IMR-90 (cell line): Measurements from ENCODE around the gene EMSY. TPM values are rescaled to one million over a fixed set of nuclear protein-coding genes. Genes with fewer than 3 reads are reported as not detected.

Experiments used
- ATAC-seq: fragments of 200-7000 bp; cut with Tn5 transposase; 2 replicates; pipeline ENCODE4 v1.9.1; 2020; ENCODE audit warnings: low read depth, mild to moderate bottlenecking, moderate library complexity
- BruUV-seq: library from RNA; stranded (reverse); fragments of 400-500 nt; replicated peaks from 2 replicates; lab custom pipeline; 2021; lab: Mats Ljungman, UMichigan
- CTCF ChIA-PET: fragments of 300-600 bp; formaldehyde crosslinking; extraction: SDS; loops from one replicate; lab custom pipeline; 2021; ENCODE audit warnings: antibody characterized with exemption; lab: Yijun Ruan, JAX
- POLR2A ChIA-PET: fragments of 300-600 bp; sonication (Branson Sonifier 250); formaldehyde crosslinking; loops from one replicate; lab custom pipeline; 2022; ENCODE audit warnings: antibody characterized with exemption; ENCODE audit not compliant: unreplicated experiment; lab: Charles Lee
- DNase-seq: peaks from one replicate; pipeline ENCODE4 v3.0.0; 2013
- H2AFZ ChIP-seq: replicated peaks from 2 replicates; pipeline ENCODE3; 2013; ENCODE audit warnings: low read length, mild to moderate bottlenecking; ENCODE audit not compliant: poor library complexity
- H2AK5ac ChIP-seq: 2 replicates; pipeline ENCODE4 v1.6.1; 2013; ENCODE audit warnings: low read depth, low read length, inconsistent platforms
- H2AK9ac ChIP-seq: replicated peaks from 2 replicates; pipeline ENCODE3; 2013; ENCODE audit warnings: mild to moderate bottlenecking, low read depth, low read length, moderate library complexity; ENCODE audit not compliant: poor library complexity
- H2BK120ac ChIP-seq: 2 replicates; pipeline ENCODE4 v1.6.1; 2013; ENCODE audit warnings: low read depth, low read length, inconsistent platforms
- H2BK15ac ChIP-seq: 3 replicates; pipeline ENCODE4 v1.6.1; 2013; ENCODE audit warnings: low read depth, low read length, inconsistent platforms
- H2BK20ac ChIP-seq: 2 replicates; pipeline ENCODE4 v1.6.1; 2013; ENCODE audit warnings: low read depth, mild to moderate bottlenecking, inconsistent platforms, low read length, moderate library complexity
- H2BK5ac ChIP-seq: 2 replicates; pipeline ENCODE4 v1.6.1; 2013; ENCODE audit warnings: mild to moderate bottlenecking, low read depth, low read length, inconsistent platforms; ENCODE audit not compliant: poor library complexity, severe bottlenecking
- H3K14ac ChIP-seq: replicated peaks from 2 replicates; pipeline ENCODE4 v1.6.1; 2013; ENCODE audit warnings: low read depth, low read length, inconsistent platforms
- H3K18ac ChIP-seq: 2 replicates; pipeline ENCODE4 v1.6.1; 2013; ENCODE audit warnings: low read depth, low read length, control low read depth
- H3K23ac ChIP-seq: 2 replicates; pipeline ENCODE4 v1.6.1; 2013; ENCODE audit warnings: low read depth, low read length, inconsistent platforms
- H3K27ac ChIP-seq: 2 replicates; pipeline ENCODE4 v1.5.1; 2013; ENCODE audit warnings: mild to moderate bottlenecking, control low read depth, low read length; ENCODE audit not compliant: insufficient read depth
- H3K27me3 ChIP-seq: 2 replicates; pipeline ENCODE4 v1.6.1; 2013; ENCODE audit warnings: low read length; ENCODE audit not compliant: control insufficient read depth, insufficient read depth
- H3K36me3 ChIP-seq: 2 replicates; pipeline ENCODE4 v1.6.1; 2013; ENCODE audit warnings: low read length, mixed read lengths; ENCODE audit not compliant: control insufficient read depth, insufficient read depth
- H3K4ac ChIP-seq: 2 replicates; pipeline ENCODE4 v1.6.1; 2013; ENCODE audit warnings: low read depth, low read length, inconsistent platforms
- H3K4me1 ChIP-seq: 2 replicates; pipeline ENCODE4 v1.6.1; 2013; ENCODE audit warnings: low read length, mixed read lengths; ENCODE audit not compliant: control insufficient read depth, insufficient read depth
- H3K4me2 ChIP-seq: 2 replicates; pipeline ENCODE4 v1.6.1; 2013; ENCODE audit warnings: low read depth, mild to moderate bottlenecking, control low read depth, low read length, moderate library complexity
- H3K4me3 ChIP-seq: 2 replicates; pipeline ENCODE4 v1.5.1; 2013; ENCODE audit warnings: low read depth, mild to moderate bottlenecking, control low read depth, low read length, moderate library complexity; ENCODE audit not compliant: insufficient read depth
- H3K56ac ChIP-seq: 2 replicates; pipeline ENCODE4 v1.6.1; 2013; ENCODE audit warnings: low read length, inconsistent platforms; ENCODE audit not compliant: insufficient read depth; ENCODE audit errors: extremely low read depth
- H3K79me1 ChIP-seq, 2 experiments: 2 replicates each; pipeline ENCODE4 v1.6.1; 2013; ENCODE audit warnings: low read length in 2 of 2, inconsistent platforms in 1 of 2, low read depth in 1 of 2
- H3K9ac ChIP-seq: 2 replicates; pipeline ENCODE4 v1.6.1; 2013; ENCODE audit warnings: low read depth, low read length, control low read depth
- H3K9me1 ChIP-seq: 2 replicates; pipeline ENCODE4 v1.6.1; 2013; ENCODE audit warnings: low read length, inconsistent platforms; ENCODE audit not compliant: insufficient read depth
- H3K9me3 ChIP-seq: 2 replicates; pipeline ENCODE4 v1.6.1; 2013; ENCODE audit warnings: low read length; ENCODE audit not compliant: control insufficient read depth, insufficient read depth
- H4K20me1 ChIP-seq: 2 replicates; pipeline ENCODE4 v1.6.1; 2013; ENCODE audit warnings: low read length, inconsistent platforms; ENCODE audit not compliant: insufficient read depth
- H4K5ac ChIP-seq: 2 replicates; pipeline ENCODE4 v1.6.1; 2013; ENCODE audit warnings: mild to moderate bottlenecking, low read depth, low read length, control low read depth
- H4K8ac ChIP-seq, 2 experiments: 2 replicates each; pipeline ENCODE4 v1.6.1; 2013; ENCODE audit warnings: low read depth in 2 of 2, low read length in 2 of 2, control low read depth in 1 of 2, inconsistent platforms in 1 of 2
- H4K91ac ChIP-seq: 2 replicates; pipeline ENCODE4 v1.6.1; 2013; ENCODE audit warnings: low read depth, low read length, inconsistent platforms; ENCODE audit not compliant: insufficient read depth
- CHD1 ChIP-seq: IDR thresholded peaks from 2 replicates; pipeline ENCODE4 v1.6.1; 2012; ENCODE audit warnings: low read depth, low read length, improper control_type of control experiment
- FOS ChIP-seq: fragments of 150-350 bp; IDR thresholded peaks from 2 replicates; pipeline ENCODE4 v1.6.1; 2016; ENCODE audit warnings: low read depth, low read length
- MXI1 ChIP-seq: IDR thresholded peaks from 2 replicates; pipeline ENCODE4 v1.6.1; 2012; ENCODE audit warnings: low read depth, mild to moderate bottlenecking, low read length, moderate library complexity, borderline replicate concordance
- NFE2L2 ChIP-seq: fragments of 150-350 bp; IDR thresholded peaks from 2 replicates; pipeline ENCODE4 v1.6.1; 2016; ENCODE audit warnings: low read depth, mild to moderate bottlenecking, low read length
- POLR2A ChIP-seq: IDR thresholded peaks from 2 replicates; pipeline ENCODE4 v1.6.1; 2012; ENCODE audit warnings: mild to moderate bottlenecking, low read depth, low read length
- RAD21 ChIP-seq: IDR thresholded peaks from 2 replicates; pipeline ENCODE4 v1.6.1; 2012; ENCODE audit warnings: low read length, improper control_type of control experiment
- SMC3 ChIP-seq: fragments of 150-350 bp; IDR thresholded peaks from 2 replicates; pipeline ENCODE4 v1.6.1; 2016; ENCODE audit warnings: low read depth, mild to moderate bottlenecking, antibody characterized with exemption, low read length, moderate library complexity
- USF2 ChIP-seq: fragments of 150-350 bp; IDR thresholded peaks from 2 replicates; pipeline ENCODE4 v1.6.1; 2017; ENCODE audit warnings: mild to moderate bottlenecking, antibody characterized with exemption, low read length, low read depth
- WGBS, 2 experiments: methylation state at CpG; one replicate each; pipeline versions ENCODE4 v1.1.5 to v1.1.7; 2013; ENCODE audit warnings: missing lambda C conversion rate in 2 of 2; ENCODE audit not compliant: insufficient read length in 1 of 2; ENCODE audit errors: extremely low coverage in 2 of 2; 5-methylcytosine and 5-hydroxymethylcytosine counted together
- dilution Hi-C: fragments of 300-500 bp; cut with HindIII; formaldehyde crosslinking; loops from one replicate; pipeline ENCODE4 v1.14.3; 2018; ENCODE audit warnings: low sequenced_read_pairs; ENCODE audit not compliant: unreplicated experiment
- in situ Hi-C: fragments of 300-500 bp; cut with MboI; formaldehyde crosslinking; loops from 3 replicates; pipeline ENCODE4 v1.14.3; 2019; ENCODE audit warnings: low sequenced_read_pairs, inconsistent platforms, mixed read lengths
- intact Hi-C: fragments of 100-400 bp; cut with micrococcal nuclease; formaldehyde crosslinking; loops from 2 replicates; pipeline ENCODE4 v1.10.0; 2022
- polyA plus RNA-seq, 3 experiments: library from polyadenylated mRNA; depleted of rRNA; stranded (reverse); fragments of >200 nt; gene quantifications; 2 replicates each; pipeline ENCODE4 v1.2.3, GENCODE V29; 2012; ENCODE audit warnings: low replicate concordance in 1 of 3
- total RNA-seq: library from RNA; depleted of rRNA; stranded (reverse); fragments of >200 nt; gene quantifications from 2 replicates; pipeline ENCODE4 v1.2.3, GENCODE V29; 2012
- TF ChIP-seq, protein P1 (sequence below): conservative IDR thresholded peaks from 2 replicates; pipeline ENCODE4 v1.5.1; 2012; ENCODE audit warnings: mild to moderate bottlenecking, low read depth, low read length, improper control_type of control experiment

EMSY gene
- total and polyA plus RNA-seq, 2 of the 4 experiments (the other 2 are of a cell fraction), result 14.1 to 22.0 TPM

DNA sequence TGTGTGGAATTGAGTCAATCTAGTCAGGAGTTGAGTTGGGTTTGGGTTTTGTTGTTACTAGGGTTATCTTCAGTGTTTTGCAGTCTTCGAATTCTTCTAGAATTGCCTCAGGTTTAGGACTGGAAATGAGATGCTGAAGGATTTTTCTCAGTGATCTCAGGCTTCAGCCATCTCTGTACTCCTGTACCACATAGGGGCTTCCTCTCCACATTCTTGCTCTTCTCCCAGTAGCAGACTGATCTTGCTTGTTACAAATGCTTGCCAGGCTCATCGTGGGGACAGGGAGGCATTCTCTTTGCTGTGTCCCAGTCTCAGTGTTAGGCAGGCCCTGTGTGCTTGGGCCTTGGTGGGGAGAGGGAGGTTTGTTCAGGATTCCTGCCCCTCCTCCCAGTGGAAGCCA, 129.6 kb downstream of the EMSY start:
- Histone ChIP-seq H3K14ac (peak overlapping the region; percentile 81), H2BK120ac (peak overlapping the region; percentile 88), H2AFZ (peak overlapping the region; percentile 83), H3K18ac (peak overlapping the region; percentile 56), H4K20me1 (no peaks in the 10 kb centered on the region), H3K27ac (peak overlapping the region; percentile 69; the same call in 1 of the 2 replicates), H3K4ac (peak overlapping the region; percentile 78), H2BK20ac (peak overlapping the region; percentile 60; the same call in 1 of the 2 replicates), H4K91ac (peak overlapping the region; percentile 67; the same call in 1 of the 2 replicates), H4K5ac (peak overlapping the region; percentile 51), H3K79me1 (no peaks in the 10 kb centered on the region), H2BK15ac (0 out of 3 replicates have a peak overlapping the region, but pooled peaks have one; percentile 5), H3K9ac (no peak overlapping the region), H2BK5ac (peak overlapping the region; percentile 90), H3K36me3 (no peaks in the 10 kb centered on the region), H3K23ac (0 out of 2 replicates have a peak overlapping the region, but pooled peaks have one; percentile 45), H2AK5ac (no peak overlapping the region), H3K4me2 (peak overlapping the region; percentile 11; the same call in 1 of the 2 replicates), H3K27me3 (no peaks in the 10 kb centered on the region), H2AK9ac (peak overlapping the region; percentile 6), H3K9me3 (no peaks in the 10 kb centered on the region), H3K56ac (no peak overlapping the region), H3K4me3 (no peak overlapping the region), H3K4me1 (peaks cover 21% of the 10 kb centered on the region), H4K8ac (peak overlapping the region; percentile 4 to 66; a peak in 3 of 4 replicates), H3K9me1 (peaks cover 13% of the 10 kb centered on the region)
- ATAC-seq, result peak; percentile 56
- dilution Hi-C loops, result no loop called here
- TF ChIP-seq CHD1, result no peak
- TF ChIP-seq NFE2L2, result no peak
- TF ChIP-seq POLR2A, result no peak
- TF ChIP-seq RAD21, result no peak
- no peak for TF ChIP-seq FOS
- TF ChIP-seq, protein P1, sequence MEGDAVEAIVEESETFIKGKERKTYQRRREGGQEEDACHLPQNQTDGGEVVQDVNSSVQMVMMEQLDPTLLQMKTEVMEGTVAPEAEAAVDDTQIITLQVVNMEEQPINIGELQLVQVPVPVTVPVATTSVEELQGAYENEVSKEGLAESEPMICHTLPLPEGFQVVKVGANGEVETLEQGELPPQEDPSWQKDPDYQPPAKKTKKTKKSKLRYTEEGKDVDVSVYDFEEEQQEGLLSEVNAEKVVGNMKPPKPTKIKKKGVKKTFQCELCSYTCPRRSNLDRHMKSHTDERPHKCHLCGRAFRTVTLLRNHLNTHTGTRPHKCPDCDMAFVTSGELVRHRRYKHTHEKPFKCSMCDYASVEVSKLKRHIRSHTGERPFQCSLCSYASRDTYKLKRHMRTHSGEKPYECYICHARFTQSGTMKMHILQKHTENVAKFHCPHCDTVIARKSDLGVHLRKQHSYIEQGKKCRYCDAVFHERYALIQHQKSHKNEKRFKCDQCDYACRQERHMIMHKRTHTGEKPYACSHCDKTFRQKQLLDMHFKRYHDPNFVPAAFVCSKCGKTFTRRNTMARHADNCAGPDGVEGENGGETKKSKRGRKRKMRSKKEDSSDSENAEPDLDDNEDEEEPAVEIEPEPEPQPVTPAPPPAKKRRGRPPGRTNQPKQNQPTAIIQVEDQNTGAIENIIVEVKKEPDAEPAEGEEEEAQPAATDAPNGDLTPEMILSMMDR, result no peak
- no peak for TF ChIP-seq USF2
- no peak for TF ChIP-seq MXI1
- TF ChIP-seq SMC3, result no peak
- WGBS, 2 experiments, result no CpG with 5 or more reads among the region's 2 CpGs
- ChIA-PET CTCF (interaction anchor here (1.0 kb wide), 1 partner anchor 24 kb away, joined by 3 read pairs; no protein-coding TSS in a partner anchor), POLR2A (no interaction called here)
- BruUV-seq, result no TSS peak
- in situ Hi-C loops, result no loop called here
- intact Hi-C loops, result no loop called here
- peak; percentile 70 for DNase-seq
